PC-3 (cell line): ENCODE measurements around the gene PFKFB4.

ENCODE experiments used
- EZH2 ChIP-seq: fragments of 300-600 bp; sonication (generic); IDR thresholded peaks from one replicate; pipeline ENCODE4 v1.6.1; 2017; ENCODE audit warnings: antibody characterized with exemption, mild to moderate bottlenecking, low read length; ENCODE audit not compliant: unreplicated experiment
- EZH2phosphoT487 ChIP-seq: fragments of 300-600 bp; sonication (generic); IDR thresholded peaks from 2 replicates; pipeline ENCODE4 v1.6.1; 2018; ENCODE audit warnings: mild to moderate bottlenecking, antibody characterized with exemption, low read length, borderline replicate concordance
- TF ChIP-seq, protein P1 (sequence below): fragments of 300-600 bp; sonication (generic); conservative IDR thresholded peaks from 2 replicates; pipeline ENCODE4 v1.5.1; 2017; ENCODE audit warnings: antibody characterized with exemption, low read depth, mild to moderate bottlenecking, low read length

DNA sequence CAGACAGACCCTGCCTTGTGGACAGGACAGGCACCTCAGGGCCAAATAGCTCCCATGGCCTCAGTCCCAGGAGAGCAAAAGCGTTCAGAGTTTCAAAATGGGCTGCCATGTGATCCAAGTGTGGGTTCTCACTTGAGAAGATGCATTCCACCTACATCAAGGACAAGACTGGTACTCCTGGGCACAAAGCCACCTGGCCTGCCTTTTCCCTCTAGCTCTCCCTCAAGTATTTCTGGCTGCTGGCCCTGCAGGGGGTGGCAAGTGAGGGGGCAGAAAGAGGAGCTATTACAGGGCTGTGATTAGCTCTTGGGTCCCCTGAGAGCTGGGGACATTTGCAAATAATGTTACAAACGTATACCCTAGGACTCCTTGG, 45.0 kb upstream of the PFKFB4 start:
- TF ChIP-seq, protein P1, sequence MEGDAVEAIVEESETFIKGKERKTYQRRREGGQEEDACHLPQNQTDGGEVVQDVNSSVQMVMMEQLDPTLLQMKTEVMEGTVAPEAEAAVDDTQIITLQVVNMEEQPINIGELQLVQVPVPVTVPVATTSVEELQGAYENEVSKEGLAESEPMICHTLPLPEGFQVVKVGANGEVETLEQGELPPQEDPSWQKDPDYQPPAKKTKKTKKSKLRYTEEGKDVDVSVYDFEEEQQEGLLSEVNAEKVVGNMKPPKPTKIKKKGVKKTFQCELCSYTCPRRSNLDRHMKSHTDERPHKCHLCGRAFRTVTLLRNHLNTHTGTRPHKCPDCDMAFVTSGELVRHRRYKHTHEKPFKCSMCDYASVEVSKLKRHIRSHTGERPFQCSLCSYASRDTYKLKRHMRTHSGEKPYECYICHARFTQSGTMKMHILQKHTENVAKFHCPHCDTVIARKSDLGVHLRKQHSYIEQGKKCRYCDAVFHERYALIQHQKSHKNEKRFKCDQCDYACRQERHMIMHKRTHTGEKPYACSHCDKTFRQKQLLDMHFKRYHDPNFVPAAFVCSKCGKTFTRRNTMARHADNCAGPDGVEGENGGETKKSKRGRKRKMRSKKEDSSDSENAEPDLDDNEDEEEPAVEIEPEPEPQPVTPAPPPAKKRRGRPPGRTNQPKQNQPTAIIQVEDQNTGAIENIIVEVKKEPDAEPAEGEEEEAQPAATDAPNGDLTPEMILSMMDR, result no peak
- TF ChIP-seq EZH2phosphoT487 (no peak), EZH2 (no peak)
